HepG2 (cell line): ENCODE results near the gene PRTN3. TPM values are rescaled to one million over a fixed set of nuclear protein-coding genes. Genes with fewer than 3 reads are reported as not detected.
A peak's percentile ranks its signal among the peaks of the same experiment; 100 is the strongest.

Experiments used
- CERS6 ChIP-seq: sonication (generic); formaldehyde crosslinking; IDR thresholded peaks from 2 replicates; pipeline ENCODE4 v1.5.0; 2020; ENCODE audit warnings: missing genetic modification reagents
- GLMP ChIP-seq: sonication (generic); formaldehyde crosslinking; IDR thresholded peaks from 2 replicates; pipeline ENCODE4 v1.9.0; 2021; ENCODE audit warnings: missing genetic modification reagents, mild to moderate bottlenecking, borderline replicate concordance
- HDAC6 ChIP-seq: fragments of 200-600 bp; sonication (generic); IDR thresholded peaks from 2 replicates; pipeline ENCODE4 v1.7.0; 2017; ENCODE audit warnings: mild to moderate bottlenecking, antibody characterized with exemption, low read length, low read depth
- NFYC ChIP-seq: IDR thresholded peaks from 2 replicates; pipeline ENCODE4 v1.6.1; 2016; ENCODE audit warnings: missing genetic modification reagents, missing compliant biosample characterization
- RCOR2 ChIP-seq: IDR thresholded peaks from 2 replicates; pipeline ENCODE4 v1.6.1; 2016; ENCODE audit warnings: missing biosample characterization, missing genetic modification reagents
- RXRA ChIP-seq: sonication (generic); formaldehyde crosslinking; IDR thresholded peaks from 2 replicates; pipeline ENCODE4 v1.5.1; 2020; ENCODE audit warnings: missing genetic modification reagents
- SKI ChIP-seq: fragments of 450-650 bp; IDR thresholded peaks from one replicate; pipeline ENCODE4 v1.6.1; 2018; ENCODE audit warnings: mild to moderate bottlenecking; ENCODE audit not compliant: partially characterized antibody
- TEAD3 ChIP-seq: optimal IDR thresholded peaks from 2 replicates; pipeline ENCODE3; 2016; ENCODE audit warnings: borderline replicate concordance
- ZBTB1 ChIP-seq: sonication (generic); formaldehyde crosslinking; IDR thresholded peaks from 2 replicates; pipeline ENCODE4 v1.4.0; 2020; ENCODE audit warnings: missing genetic modification reagents, borderline replicate concordance
- ZBTB21 ChIP-seq: sonication (generic); formaldehyde crosslinking; IDR thresholded peaks from 2 replicates; pipeline ENCODE4 v1.4.0; 2020; ENCODE audit warnings: missing genetic modification reagents
- ZBTB46 ChIP-seq: sonication (generic); formaldehyde crosslinking; IDR thresholded peaks from 2 replicates; pipeline ENCODE4 v1.4.0; 2020; ENCODE audit warnings: mild to moderate bottlenecking, missing genetic modification reagents, borderline replicate concordance
- ZNF207 ChIP-seq: fragments of 450-650 bp; IDR thresholded peaks from 2 replicates; pipeline ENCODE4 v1.6.1; 2016; ENCODE audit warnings: antibody characterized with exemption, borderline replicate concordance
- ZNF337 ChIP-seq: sonication (generic); formaldehyde crosslinking; IDR thresholded peaks from 2 replicates; pipeline ENCODE4 v1.5.1; 2020; ENCODE audit warnings: missing genetic modification reagents, low read depth, mild to moderate bottlenecking, borderline replicate concordance
- ZNF350 ChIP-seq: sonication (generic); formaldehyde crosslinking; IDR thresholded peaks from 2 replicates; pipeline ENCODE4 v1.4.0; 2020; ENCODE audit warnings: mild to moderate bottlenecking, low read depth, missing genetic modification reagents, borderline replicate concordance
- ZNF501 ChIP-seq: sonication (generic); formaldehyde crosslinking; IDR thresholded peaks from 2 replicates; pipeline ENCODE4 v1.5.1; 2020; ENCODE audit warnings: mild to moderate bottlenecking, moderate library complexity, missing genetic modification reagents
- ZNF546 ChIP-seq: sonication (generic); formaldehyde crosslinking; conservative IDR thresholded peaks from 2 replicates; pipeline ENCODE4 v1.8.1; 2023; ENCODE audit warnings: mild to moderate bottlenecking, missing genetic modification reagents
- ZNF777 ChIP-seq: sonication (generic); formaldehyde crosslinking; IDR thresholded peaks from 2 replicates; pipeline ENCODE4 v1.4.0; 2020; ENCODE audit warnings: missing genetic modification reagents
- ZSCAN29 ChIP-seq: sonication (generic); formaldehyde crosslinking; conservative IDR thresholded peaks from 2 replicates; pipeline ENCODE4 v1.4.0; 2020; ENCODE audit warnings: mild to moderate bottlenecking, missing genetic modification reagents
- ZZZ3 ChIP-seq: sonication (generic); formaldehyde crosslinking; IDR thresholded peaks from 2 replicates; pipeline ENCODE4 v1.4.0; 2020; ENCODE audit warnings: missing genetic modification reagents, mild to moderate bottlenecking, borderline replicate concordance
- polyA plus RNA-seq, 8 experiments: library from polyadenylated mRNA; depleted of rRNA in 3 of 8; stranded (reverse) in 7 of 8; unstranded in 1 of 8; fragments of >200 nt; fragmentation: Illumina TruSeq in 4 of 8; extraction: Trizol in 4 of 8; gene quantifications; 2 replicates each; pipeline versions ENCODE4 v1.2.1 to v1.2.3, GENCODE V29; 2011 to 2016; ENCODE audit warnings: low read depth in 4 of 8, missing spikeins in 1 of 8, mixed read lengths in 1 of 8; ENCODE audit not compliant: insufficient read depth in 1 of 8
- total RNA-seq, 5 experiments: library from RNA; depleted of rRNA; stranded (reverse); fragments of >200 nt; fragmentation: Illumina TruSeq; extraction: Trizol; gene quantifications; 2 replicates each; pipeline ENCODE4 v1.2.3, GENCODE V29; 2016; ENCODE audit warnings: low read depth in 1 of 5
- TF ChIP-seq, protein P1 (sequence below): sonication (generic); formaldehyde crosslinking; IDR thresholded peaks from 2 replicates; pipeline ENCODE4 v1.5.0; 2020; ENCODE audit warnings: missing genetic modification reagents
- TF ChIP-seq, protein P2 (sequence below): sonication (generic); formaldehyde crosslinking; IDR thresholded peaks from 2 replicates; pipeline ENCODE4 v1.4.0; 2020; ENCODE audit warnings: missing genetic modification reagents, borderline replicate concordance
- TF ChIP-seq, protein P3 (sequence below): IDR thresholded peaks from 2 replicates; pipeline ENCODE4 v1.6.1; 2012; ENCODE audit warnings: low read depth, low read length, improper control_type of control experiment

Gene PRTN3
- total and polyA plus RNA-seq, 2 of the 13 experiments (the other 11 are each of a cell fraction or from before 2014, with no cell fraction given), result not detected

GRCh38 chr19:799076-799881, 41.5 kb upstream of the PRTN3 start (continued):
- TF ChIP-seq ZSCAN29 (CRISPR knock-in tag) (no peak; the same call in 1 of the 2 replicates), ZBTB21 (CRISPR knock-in tag) (0 out of 2 replicates have a peak, but pooled peaks have one; percentile 12), ZNF501 (CRISPR knock-in tag) (no peak), ZZZ3 (no peak), NFYC (CRISPR knock-in tag) (no peak), TEAD3 (CRISPR knock-in tag) (peak; percentile 45), ZNF337 (CRISPR knock-in tag) (no peak), SKI (no peak), ZNF546 (CRISPR knock-in tag) (no peak), HDAC6 (no peak), GLMP (no peak), ZNF350 (CRISPR knock-in tag) (no peak; the same call in 1 of the 2 replicates), ZBTB46 (CRISPR knock-in tag) (no peak), RCOR2 (no peak), ZNF777 (CRISPR knock-in tag) (0 out of 2 replicates have a peak, but pooled peaks have one; percentile 12), ZNF207 (no peak), ZBTB1 (CRISPR knock-in tag) (no peak), RXRA (CRISPR knock-in tag) (peak; percentile 86), CERS6 (no peak)
- TF ChIP-seq, protein P1, sequence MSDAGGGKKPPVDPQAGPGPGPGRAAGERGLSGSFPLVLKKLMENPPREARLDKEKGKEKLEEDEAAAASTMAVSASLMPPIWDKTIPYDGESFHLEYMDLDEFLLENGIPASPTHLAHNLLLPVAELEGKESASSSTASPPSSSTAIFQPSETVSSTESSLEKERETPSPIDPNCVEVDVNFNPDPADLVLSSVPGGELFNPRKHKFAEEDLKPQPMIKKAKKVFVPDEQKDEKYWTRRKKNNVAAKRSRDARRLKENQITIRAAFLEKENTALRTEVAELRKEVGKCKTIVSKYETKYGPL (CRISPR knock-in tag), result no peak
- TF ChIP-seq, protein P2, sequence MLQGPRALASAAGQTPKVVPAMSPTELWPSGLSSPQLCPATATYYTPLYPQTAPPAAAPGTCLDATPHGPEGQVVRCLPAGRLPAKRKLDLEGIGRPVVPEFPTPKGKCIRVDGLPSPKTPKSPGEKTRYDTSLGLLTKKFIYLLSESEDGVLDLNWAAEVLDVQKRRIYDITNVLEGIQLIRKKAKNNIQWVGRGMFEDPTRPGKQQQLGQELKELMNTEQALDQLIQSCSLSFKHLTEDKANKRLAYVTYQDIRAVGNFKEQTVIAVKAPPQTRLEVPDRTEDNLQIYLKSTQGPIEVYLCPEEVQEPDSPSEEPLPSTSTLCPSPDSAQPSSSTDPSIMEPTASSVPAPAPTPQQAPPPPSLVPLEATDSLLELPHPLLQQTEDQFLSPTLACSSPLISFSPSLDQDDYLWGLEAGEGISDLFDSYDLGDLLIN (CRISPR knock-in tag), result no peak
- TF ChIP-seq, protein P3, sequence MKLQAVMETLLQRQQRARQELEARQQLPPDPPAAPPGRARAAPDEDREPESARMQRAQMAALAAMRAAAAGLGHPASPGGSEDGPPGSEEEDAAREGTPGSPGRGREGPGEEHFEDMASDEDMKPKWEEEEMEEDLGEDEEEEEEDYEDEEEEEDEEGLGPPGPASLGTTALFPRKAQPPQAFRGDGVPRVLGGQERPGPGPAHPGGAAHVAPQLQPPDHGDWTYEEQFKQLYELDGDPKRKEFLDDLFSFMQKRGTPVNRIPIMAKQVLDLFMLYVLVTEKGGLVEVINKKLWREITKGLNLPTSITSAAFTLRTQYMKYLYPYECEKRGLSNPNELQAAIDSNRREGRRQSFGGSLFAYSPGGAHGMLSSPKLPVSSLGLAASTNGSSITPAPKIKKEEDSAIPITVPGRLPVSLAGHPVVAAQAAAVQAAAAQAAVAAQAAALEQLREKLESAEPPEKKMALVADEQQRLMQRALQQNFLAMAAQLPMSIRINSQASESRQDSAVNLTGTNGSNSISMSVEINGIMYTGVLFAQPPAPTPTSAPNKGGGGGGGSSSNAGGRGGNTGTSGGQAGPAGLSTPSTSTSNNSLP, result no peak
